A172 (cell line): Measurements from ENCODE around the gene LRRC72. TPM values are rescaled to one million over a fixed set of nuclear protein-coding genes. Genes with fewer than 3 reads are reported as not detected.

ENCODE experiments used
- DNase-seq: peaks from one replicate; pipeline ENCODE4 v3.0.0-alpha.2; 2015; ENCODE audit warnings: low spot score
- total RNA-seq: library from RNA; depleted of rRNA; stranded (reverse); fragments of >200 nt; shearing (Covaris generic); gene quantifications from 2 replicates; pipeline ENCODE4 v1.2.3, GENCODE V29; 2014; rRNA removed

Gene LRRC72
- total RNA-seq, 1 experiment from 2014 or later: not detected

GRCh38 chr7:16626388-16626787 lies 99.8 kb downstream of the LRRC72 start:
- no peak for DNase-seq

GRCh38 chr7:16627236-16627635 lies 100.6 kb downstream of the LRRC72 start:
- no peak for DNase-seq

DNA sequence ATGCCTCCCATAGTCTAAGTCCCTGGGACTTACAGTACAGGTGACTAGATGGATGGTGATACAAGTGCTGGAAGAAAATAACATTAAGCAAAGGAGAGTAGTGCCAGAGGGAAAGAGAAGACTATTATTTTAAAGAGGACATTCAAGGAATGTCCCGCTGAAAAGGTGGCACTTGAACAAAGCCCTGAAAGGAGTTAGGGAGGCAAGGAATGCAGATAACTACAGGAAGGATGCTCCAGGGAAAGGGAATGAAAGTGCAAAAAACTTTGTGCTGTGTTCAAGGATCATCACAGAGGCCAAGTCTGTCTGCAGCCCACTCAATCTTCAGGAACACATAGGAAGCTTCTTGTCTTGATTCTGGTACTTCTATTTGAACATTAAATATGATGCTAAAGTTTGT lies 104.0 kb downstream of the LRRC72 start:
- no peak for DNase-seq

Other genes starting within 250 kb of the LRRC72 start
- gene CRPPA, start 105.3 kb upstream of the LRRC72 start, total RNA-seq: 0.16 and 0.26 TPM in 2 replicates
- gene SOSTDC1, start 61.1 kb upstream of the LRRC72 start, total RNA-seq: not detected in 2 replicates
- gene ANKMY2, start 118.9 kb downstream of the LRRC72 start, total RNA-seq: 36.3 and 39.4 TPM in 2 replicates
- gene BZW2, start 119.4 kb downstream of the LRRC72 start, total RNA-seq: 85.9 and 105 TPM in 2 replicates
- gene TSPAN13, start 226.9 kb downstream of the LRRC72 start, total RNA-seq: 2.4 and 2.8 TPM in 2 replicates